HEK293 (cell line): ENCODE measurements around the gene SPTBN2.

Experiments used
- CTCF ChIA-PET: fragments of 350-600 bp; formaldehyde crosslinking; extraction: SDS; loops from one replicate; lab custom pipeline; 2021; ENCODE audit warnings: antibody characterized with exemption; lab: Yijun Ruan, JAX
- POLR2A ChIA-PET: fragments of 300-600 bp; formaldehyde crosslinking; extraction: SDS; loops from one replicate; lab custom pipeline; 2020; ENCODE audit warnings: antibody characterized with exemption, inconsistent platforms; lab: Yijun Ruan, JAX
- H3K27ac ChIP-seq: fragments of 200-500 bp; sonication (Bioruptor generic); 2 replicates; pipeline ENCODE4 v1.5.1; 2014; ENCODE audit warnings: low read depth, low read length, control low read depth, inconsistent platforms; ENCODE audit errors: extremely low read depth
- H3K36me3 ChIP-seq, 2 experiments: fragments of 200-500 bp in 1 of 2; sonication (Bioruptor generic) in 1 of 2; 1 replicate in 1 of 2; 2 replicates in 1 of 2; pipeline ENCODE4 v1.5.1; 2014 to 2017; ENCODE audit warnings: inconsistent platforms in 2 of 2, low read length in 2 of 2; ENCODE audit not compliant: control insufficient read depth in 2 of 2, insufficient read depth in 1 of 2
- H3K4me1 ChIP-seq: fragments of 200-500 bp; sonication (Bioruptor generic); 2 replicates; pipeline ENCODE4 v1.5.1; 2014; ENCODE audit warnings: mild to moderate bottlenecking, low read length, inconsistent platforms; ENCODE audit not compliant: control insufficient read depth, insufficient read depth
- H3K4me3 ChIP-seq: 2 replicates; pipeline ENCODE4 v1.5.1; 2011; ENCODE audit warnings: low read depth, mild to moderate bottlenecking, control low read depth, low read length, moderate library complexity
- H3K9me3 ChIP-seq: fragments of 200-500 bp; sonication (Bioruptor generic); 2 replicates; pipeline ENCODE4 v1.5.1; 2014; ENCODE audit warnings: low read depth, low read length, inconsistent platforms; ENCODE audit not compliant: control insufficient read depth, insufficient read depth
- GLI2 ChIP-seq: fragments of 450-650 bp; formaldehyde crosslinking; IDR thresholded peaks from 2 replicates; pipeline ENCODE4; 2017; ENCODE audit warnings: missing biosample characterization, missing genetic modification characterization, low read depth, borderline replicate concordance
- KLF7 ChIP-seq: fragments of 450-650 bp; formaldehyde crosslinking; IDR thresholded peaks from 2 replicates; pipeline ENCODE4 v1.5.1; 2016; ENCODE audit warnings: missing biosample characterization, missing genetic modification characterization, borderline replicate concordance
- RBAK ChIP-seq: fragments of 450-650 bp; formaldehyde crosslinking; IDR thresholded peaks from 2 replicates; pipeline ENCODE4 v1.5.1; 2016; ENCODE audit warnings: missing biosample characterization, missing genetic modification characterization
- ZBTB1 ChIP-seq: fragments of 450-650 bp; formaldehyde crosslinking; IDR thresholded peaks from 2 replicates; pipeline ENCODE4 v1.5.1; 2016; ENCODE audit warnings: missing biosample characterization, missing genetic modification characterization
- ZBTB21 ChIP-seq: fragments of 450-650 bp; formaldehyde crosslinking; IDR thresholded peaks from 2 replicates; pipeline ENCODE4 v1.5.1; 2017; ENCODE audit warnings: missing biosample characterization, missing genetic modification characterization
- ZBTB48 ChIP-seq: fragments of 450-650 bp; formaldehyde crosslinking; IDR thresholded peaks from 2 replicates; pipeline ENCODE4 v1.5.1; 2016; ENCODE audit warnings: missing biosample characterization, missing genetic modification characterization
- ZNF112 ChIP-seq: fragments of 450-650 bp; formaldehyde crosslinking; IDR thresholded peaks from 2 replicates; pipeline ENCODE4 v1.5.0; 2017; ENCODE audit warnings: missing biosample characterization, missing genetic modification characterization
- ZNF394 ChIP-seq: fragments of 450-650 bp; formaldehyde crosslinking; IDR thresholded peaks from 2 replicates; pipeline ENCODE4 v1.5.1; 2016; ENCODE audit warnings: missing biosample characterization, missing genetic modification characterization, mild to moderate bottlenecking, moderate library complexity, borderline replicate concordance
- ZNF596 ChIP-seq: fragments of 450-650 bp; IDR thresholded peaks from 2 replicates; pipeline ENCODE4 v1.5.0; 2018; ENCODE audit warnings: missing biosample characterization, mild to moderate bottlenecking, missing genetic modification characterization, moderate library complexity
- ZNF629 ChIP-seq: fragments of 450-650 bp; formaldehyde crosslinking; IDR thresholded peaks from 2 replicates; pipeline ENCODE4 v1.5.1; 2017; ENCODE audit warnings: missing biosample characterization, missing genetic modification characterization
- TF ChIP-seq, protein P1 (sequence below): fragments of 450-650 bp; formaldehyde crosslinking; IDR thresholded peaks from 2 replicates; pipeline ENCODE4 v1.5.1; 2016; ENCODE audit warnings: missing biosample characterization, missing genetic modification characterization
- TF ChIP-seq, protein P2 (sequence below): fragments of 450-650 bp; formaldehyde crosslinking; IDR thresholded peaks from 2 replicates; pipeline ENCODE4 v1.5.1; 2016; ENCODE audit warnings: missing biosample characterization, missing genetic modification characterization
- TF ChIP-seq, protein P3 (sequence below): fragments of 450-650 bp; formaldehyde crosslinking; IDR thresholded peaks from 2 replicates; pipeline ENCODE4 v1.5.1; 2017; ENCODE audit warnings: missing biosample characterization, missing genetic modification characterization

Gene SPTBN2

DNA sequence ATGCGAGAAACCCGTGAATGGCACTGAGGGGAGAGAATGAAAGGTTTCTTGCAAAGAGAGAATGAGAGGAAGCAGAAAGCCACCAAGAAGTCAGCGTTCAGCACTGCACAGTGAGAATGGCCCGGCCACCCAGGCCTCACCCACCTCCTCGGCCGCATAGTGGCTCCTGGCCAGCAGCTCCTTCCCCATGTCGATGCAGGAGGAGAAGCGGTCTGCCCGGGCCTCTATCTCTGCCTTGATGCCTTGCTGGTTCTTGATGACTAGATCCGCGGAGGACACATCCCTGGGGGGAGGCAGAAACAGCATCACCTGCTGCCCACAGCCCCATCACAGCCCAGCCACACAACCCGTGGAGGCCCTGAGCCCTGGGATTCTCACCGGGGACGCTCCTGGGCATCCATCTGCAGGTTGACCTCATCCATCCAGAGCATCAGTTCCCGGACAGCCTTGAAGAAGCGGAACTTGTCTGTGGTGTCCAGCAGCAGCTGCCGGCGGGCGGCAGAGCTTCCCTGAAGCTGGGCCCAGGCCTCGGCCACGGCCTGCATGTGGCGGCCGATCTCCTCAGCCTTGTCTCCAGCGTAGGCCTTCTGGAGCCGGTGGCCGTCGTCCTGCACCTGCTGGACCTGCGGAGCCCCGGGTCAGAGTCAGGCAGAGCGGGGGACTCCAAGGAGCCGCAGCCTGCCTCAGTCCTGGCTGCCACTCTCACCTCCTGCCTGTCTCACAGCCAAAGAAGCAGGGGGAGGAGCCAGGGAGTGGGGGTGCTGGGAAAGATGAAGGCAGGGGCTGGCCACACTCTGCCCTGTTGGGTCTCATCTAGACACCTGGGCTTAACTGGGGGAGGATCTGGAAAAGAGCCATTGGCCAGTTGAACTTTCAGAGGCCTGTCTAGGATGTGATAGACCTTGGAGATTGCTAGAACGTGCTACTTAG is 39.1 kb downstream of the SPTBN2 start:
- H3K9me3 ChIP-seq, result no peaks in the 10 kb centered on the region
- H3K4me3 ChIP-seq, result no peak overlapping the region
- peaks cover 0 to 86% of the 10 kb centered on the region in 2 experiments; a peak in 1 of 3 replicates for H3K36me3 ChIP-seq
- POLR2A ChIA-PET, result no interaction called here
- H3K4me1 ChIP-seq, result no peaks in the 10 kb centered on the region
- TF ChIP-seq ZNF596 (tag by site-specific recombination) (no peak), ZNF394 (no peak), ZBTB48 (tag by site-specific recombination) (no peak), ZBTB21 (tag by site-specific recombination) (no peak)
- TF ChIP-seq, protein P1, sequence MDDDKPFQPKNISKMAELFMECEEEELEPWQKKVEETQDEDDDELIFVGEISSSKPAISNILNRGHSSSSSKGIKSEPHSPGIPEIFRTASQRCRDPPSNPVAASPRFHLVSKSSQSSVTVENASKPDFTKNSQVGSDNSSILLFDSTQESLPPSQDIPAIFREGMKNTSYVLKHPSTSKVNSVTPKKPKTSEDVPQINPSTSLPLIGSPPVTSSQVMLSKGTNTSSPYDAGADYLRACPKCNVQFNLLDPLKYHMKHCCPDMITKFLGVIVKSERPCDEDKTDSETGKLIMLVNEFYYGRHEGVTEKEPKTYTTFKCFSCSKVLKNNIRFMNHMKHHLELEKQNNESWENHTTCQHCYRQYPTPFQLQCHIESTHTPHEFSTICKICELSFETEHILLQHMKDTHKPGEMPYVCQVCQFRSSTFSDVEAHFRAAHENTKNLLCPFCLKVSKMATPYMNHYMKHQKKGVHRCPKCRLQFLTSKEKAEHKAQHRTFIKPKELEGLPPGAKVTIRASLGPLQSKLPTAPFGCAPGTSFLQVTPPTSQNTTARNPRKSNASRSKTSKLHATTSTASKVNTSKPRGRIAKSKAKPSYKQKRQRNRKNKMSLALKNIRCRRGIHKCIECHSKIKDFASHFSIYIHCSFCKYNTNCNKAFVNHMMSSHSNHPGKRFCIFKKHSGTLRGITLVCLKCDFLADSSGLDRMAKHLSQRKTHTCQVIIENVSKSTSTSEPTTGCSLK (tag by site-specific recombination), result no peak
- TF ChIP-seq, protein P2, sequence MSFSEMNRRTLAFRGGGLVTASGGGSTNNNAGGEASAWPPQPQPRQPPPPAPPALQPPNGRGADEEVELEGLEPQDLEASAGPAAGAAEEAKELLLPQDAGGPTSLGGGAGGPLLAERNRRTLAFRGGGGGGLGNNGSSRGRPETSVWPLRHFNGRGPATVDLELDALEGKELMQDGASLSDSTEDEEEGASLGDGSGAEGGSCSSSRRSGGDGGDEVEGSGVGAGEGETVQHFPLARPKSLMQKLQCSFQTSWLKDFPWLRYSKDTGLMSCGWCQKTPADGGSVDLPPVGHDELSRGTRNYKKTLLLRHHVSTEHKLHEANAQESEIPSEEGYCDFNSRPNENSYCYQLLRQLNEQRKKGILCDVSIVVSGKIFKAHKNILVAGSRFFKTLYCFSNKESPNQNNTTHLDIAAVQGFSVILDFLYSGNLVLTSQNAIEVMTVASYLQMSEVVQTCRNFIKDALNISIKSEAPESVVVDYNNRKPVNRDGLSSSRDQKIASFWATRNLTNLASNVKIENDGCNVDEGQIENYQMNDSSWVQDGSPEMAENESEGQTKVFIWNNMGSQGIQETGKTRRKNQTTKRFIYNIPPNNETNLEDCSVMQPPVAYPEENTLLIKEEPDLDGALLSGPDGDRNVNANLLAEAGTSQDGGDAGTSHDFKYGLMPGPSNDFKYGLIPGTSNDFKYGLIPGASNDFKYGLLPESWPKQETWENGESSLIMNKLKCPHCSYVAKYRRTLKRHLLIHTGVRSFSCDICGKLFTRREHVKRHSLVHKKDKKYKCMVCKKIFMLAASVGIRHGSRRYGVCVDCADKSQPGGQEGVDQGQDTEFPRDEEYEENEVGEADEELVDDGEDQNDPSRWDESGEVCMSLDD (tag by site-specific recombination), result no peak
- TF ChIP-seq, protein P3, sequence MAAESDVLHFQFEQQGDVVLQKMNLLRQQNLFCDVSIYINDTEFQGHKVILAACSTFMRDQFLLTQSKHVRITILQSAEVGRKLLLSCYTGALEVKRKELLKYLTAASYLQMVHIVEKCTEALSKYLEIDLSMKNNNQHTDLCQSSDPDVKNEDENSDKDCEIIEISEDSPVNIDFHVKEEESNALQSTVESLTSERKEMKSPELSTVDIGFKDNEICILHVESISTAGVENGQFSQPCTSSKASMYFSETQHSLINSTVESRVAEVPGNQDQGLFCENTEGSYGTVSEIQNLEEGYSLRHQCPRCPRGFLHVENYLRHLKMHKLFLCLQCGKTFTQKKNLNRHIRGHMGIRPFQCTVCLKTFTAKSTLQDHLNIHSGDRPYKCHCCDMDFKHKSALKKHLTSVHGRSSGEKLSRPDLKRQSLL (tag by site-specific recombination), result no peak
- CTCF ChIA-PET, result interaction anchor here (0.5 to 7.3 kb wide), 4 partner anchors 12 to 910 kb away, joined by 3 to 62 read pairs (median 4); partner anchors contain the start of gene SLC29A2
- H3K27ac ChIP-seq, result no peak overlapping the region

DNA sequence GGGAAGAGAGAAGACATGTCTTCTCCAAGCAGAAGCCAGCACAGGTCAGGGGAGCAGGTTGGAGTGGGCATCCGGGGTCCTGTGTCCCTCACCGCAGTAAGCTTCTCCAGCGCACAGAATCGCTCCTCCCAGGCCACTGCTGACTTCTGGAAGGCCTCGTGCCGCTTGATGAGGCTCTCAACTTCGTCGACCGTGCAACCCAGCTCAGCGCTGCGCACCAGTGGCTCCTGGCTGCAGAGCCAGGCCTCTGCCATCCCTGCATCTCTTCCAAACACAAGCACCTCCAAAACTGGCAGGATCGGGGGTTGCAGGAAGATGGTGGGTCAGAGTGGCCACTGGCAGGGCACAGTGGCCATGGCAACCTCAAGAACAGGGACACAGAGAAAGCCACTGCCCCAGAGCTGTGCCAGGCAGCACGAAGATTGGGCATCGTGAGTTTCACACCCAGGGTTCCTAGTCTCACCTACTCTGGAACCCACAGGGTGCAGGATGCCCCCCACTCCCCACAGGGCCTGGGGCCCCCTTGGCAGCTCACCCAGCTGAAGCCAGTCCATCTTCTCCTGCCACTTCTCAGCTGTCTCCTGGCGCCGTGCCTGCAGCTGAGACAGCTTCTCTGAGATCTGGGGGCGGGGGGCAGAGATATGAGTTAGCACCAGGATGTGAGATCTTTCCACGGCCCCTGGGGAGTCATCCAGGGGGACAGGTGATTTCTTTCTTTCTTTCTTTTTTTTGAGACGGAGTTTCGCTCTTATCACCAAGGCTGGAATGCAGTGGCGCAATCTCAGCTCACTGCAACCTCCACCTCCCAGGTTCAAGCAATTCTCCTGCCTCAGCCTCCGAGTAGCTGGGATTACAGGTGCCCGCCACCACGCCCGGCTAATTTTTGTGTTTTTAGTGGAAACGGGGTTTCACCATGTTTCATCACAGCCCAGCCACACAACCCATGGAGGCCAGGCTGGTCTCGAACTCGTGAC is 40.2 kb downstream of the SPTBN2 start:
- H3K9me3 ChIP-seq, result no peaks in the 10 kb centered on the region
- POLR2A ChIA-PET, result interaction anchor here (0.6 to 0.9 kb wide), 3 partner anchors 33 to 222 kb away, joined by 3 read pairs; partner anchors contain the start of gene RCE1
- CTCF ChIA-PET, result interaction anchor here (0.5 to 1.8 kb wide), 5 partner anchors 10 to 909 kb away, joined by 3 to 7 read pairs (median 3); partner anchors contain the start of gene SLC29A2
- no peaks in the 10 kb centered on the region for H3K4me1 ChIP-seq
- H3K4me3 ChIP-seq, result no peak overlapping the region
- TF ChIP-seq KLF7 (tag by site-specific recombination), result no peak
- TF ChIP-seq GLI2 (tag by site-specific recombination), result no peak
- no peak for TF ChIP-seq ZBTB1 (tag by site-specific recombination)
- no peak for TF ChIP-seq RBAK (tag by site-specific recombination)
- TF ChIP-seq, protein P2 (tag by site-specific recombination), result no peak
- no peak for TF ChIP-seq ZNF112
- no peak for TF ChIP-seq ZNF629 (tag by site-specific recombination)
- peaks cover 0 to 88% of the 10 kb centered on the region in 2 experiments; a peak in 1 of 3 replicates for H3K36me3 ChIP-seq
- no peak overlapping the region for H3K27ac ChIP-seq
